Subcutaneous adipose tissue (tissue), 4 donors: Measurements from ENCODE around the gene ZBED4. TPM values are rescaled to one million over a fixed set of nuclear protein-coding genes. Genes with fewer than 3 reads are reported as not detected.

ENCODE experiments used
- total RNA-seq, 4 donors: library from RNA; depleted of rRNA; stranded (reverse); fragments of >200 nt; gene quantifications; one replicate each; pipeline ENCODE4 v1.1.0, GENCODE V29; 2016
- TF ChIP-seq, protein P1 (sequence below): fragments of 450-650 bp; IDR thresholded peaks from one replicate; pipeline ENCODE4 v1.5.1; 2016; ENCODE audit warnings: low read depth, mild to moderate bottlenecking, control low read depth, antibody characterized with exemption, moderate library complexity

Gene ZBED4
- total RNA-seq, 4 donors from 2014 or later, result 6.0 to 11.1 (median 7.0) TPM

DNA sequence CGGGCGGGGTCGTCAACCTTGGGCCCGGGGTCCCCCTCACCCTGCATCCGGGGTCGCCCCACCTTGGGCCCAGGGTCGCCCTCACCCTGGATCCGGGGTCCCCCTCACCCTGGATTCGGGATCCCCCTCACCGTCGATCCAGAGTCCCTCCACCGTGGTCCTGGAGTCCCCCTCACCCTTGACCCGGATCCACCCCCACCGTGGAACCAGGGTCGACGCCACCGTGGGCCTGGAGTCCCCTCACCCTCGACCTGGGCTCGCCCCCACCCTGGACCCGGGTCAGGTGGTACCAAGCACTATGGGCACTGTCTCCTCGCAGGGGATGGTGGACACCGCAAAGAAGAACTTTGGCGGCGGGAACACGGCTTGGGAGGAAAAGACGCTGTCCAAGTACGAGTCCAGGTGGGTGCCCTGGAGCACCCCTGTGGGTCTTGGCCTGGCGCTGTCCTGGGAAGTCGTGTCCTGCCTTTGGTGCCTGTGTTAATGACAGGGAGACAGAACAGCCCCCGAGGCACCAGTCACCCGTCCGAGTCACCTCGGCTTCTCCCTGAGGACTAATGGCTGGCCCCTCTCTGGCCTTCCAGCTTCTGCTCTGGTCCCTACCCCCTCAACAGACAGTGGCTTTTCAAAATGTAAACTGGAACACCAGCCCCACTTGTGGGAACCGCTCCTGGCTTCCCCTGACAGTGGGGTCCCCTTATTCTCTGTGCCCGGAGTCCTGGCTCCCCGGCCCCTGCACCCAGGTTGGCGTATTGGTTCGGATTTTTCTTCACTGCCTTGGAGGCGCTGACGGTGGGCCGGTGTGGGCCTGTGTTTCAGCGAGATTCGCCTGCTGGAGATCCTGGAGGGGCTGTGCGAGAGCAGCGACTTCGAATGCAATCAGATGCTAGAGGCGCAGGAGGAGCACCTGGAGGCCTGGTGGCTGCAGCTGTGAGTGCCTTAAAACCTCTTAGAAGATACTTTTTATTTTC lies 65.6 kb downstream of the ZBED4 start:
- TF ChIP-seq, protein P1, sequence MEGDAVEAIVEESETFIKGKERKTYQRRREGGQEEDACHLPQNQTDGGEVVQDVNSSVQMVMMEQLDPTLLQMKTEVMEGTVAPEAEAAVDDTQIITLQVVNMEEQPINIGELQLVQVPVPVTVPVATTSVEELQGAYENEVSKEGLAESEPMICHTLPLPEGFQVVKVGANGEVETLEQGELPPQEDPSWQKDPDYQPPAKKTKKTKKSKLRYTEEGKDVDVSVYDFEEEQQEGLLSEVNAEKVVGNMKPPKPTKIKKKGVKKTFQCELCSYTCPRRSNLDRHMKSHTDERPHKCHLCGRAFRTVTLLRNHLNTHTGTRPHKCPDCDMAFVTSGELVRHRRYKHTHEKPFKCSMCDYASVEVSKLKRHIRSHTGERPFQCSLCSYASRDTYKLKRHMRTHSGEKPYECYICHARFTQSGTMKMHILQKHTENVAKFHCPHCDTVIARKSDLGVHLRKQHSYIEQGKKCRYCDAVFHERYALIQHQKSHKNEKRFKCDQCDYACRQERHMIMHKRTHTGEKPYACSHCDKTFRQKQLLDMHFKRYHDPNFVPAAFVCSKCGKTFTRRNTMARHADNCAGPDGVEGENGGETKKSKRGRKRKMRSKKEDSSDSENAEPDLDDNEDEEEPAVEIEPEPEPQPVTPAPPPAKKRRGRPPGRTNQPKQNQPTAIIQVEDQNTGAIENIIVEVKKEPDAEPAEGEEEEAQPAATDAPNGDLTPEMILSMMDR, result no peak

DNA sequence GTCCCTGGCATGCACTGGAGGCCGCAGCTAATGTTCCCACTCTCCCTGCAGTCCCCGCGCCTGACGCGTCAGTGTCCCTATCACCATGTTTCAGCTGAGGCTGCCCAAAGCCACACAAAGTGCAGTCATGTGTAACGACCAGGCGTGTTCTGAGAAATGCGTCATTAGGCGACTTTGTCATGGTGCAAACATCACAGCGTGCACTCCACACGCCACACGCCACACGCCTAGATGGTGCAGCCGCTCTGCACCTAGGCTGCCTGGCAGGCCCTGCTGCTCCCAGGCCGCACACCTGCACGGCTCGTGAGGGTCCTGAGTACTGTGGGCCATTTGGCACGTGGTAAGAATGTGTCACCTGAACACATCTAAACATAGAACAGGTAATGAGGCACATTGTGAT lies 67.2 kb downstream of the ZBED4 start:
- TF ChIP-seq, protein P1, result no peak

DNA sequence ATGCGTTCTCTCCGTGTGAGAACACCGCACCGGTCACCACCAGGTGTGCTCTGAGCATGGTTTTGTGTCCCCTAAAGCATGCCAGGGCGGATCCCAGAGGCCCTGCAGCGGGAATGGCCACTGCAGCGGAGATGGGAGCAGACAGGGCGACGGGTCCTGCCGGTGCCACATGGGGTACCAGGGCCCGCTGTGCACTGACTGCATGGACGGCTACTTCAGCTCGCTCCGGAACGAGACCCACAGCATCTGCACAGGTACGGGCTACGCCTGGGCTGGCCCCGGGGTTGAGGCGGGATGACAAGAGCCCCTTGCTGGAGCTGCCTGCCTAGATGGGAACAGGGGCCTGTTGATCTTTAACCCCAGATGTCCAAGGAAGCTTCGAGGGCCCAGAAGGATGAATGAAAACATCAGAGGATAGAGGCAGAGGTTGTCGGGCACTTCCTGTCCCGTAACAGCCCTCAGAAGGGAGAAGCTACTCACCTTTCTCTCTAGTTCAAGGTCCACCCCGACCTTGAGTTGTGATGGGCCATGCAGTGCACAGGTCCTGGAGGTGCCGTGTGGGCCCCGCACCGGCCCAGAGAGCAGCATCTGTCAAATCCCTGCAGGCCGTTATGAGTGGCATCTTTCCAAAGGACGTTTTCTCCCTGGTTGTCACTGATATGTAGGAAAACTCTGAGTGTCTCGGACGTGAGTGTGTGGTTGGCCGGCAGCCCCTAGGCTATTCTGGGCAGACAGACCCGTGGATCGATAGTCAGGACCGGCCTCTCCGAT lies 68.0 kb downstream of the ZBED4 start:
- TF ChIP-seq, protein P1, result no peak

DNA sequence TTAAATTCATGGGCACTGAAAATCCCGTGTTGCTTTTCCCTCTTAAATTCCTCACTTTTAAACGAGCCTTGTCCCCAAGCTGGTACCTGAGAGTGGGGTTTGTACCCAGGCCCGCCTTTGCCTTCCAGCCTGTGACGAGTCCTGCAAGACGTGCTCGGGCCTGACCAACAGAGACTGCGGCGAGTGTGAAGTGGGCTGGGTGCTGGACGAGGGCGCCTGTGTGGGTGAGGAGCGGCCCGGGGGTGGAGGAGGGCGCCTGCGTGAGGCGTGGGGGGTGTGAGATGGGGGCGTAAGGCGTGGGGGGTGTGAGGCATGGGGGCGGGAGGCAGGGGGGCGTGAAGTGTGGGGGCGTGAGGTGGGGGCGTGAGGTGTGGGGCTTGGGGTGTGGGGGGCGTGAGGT lies 68.8 kb downstream of the ZBED4 start:
- TF ChIP-seq, protein P1, result no peak

DNA sequence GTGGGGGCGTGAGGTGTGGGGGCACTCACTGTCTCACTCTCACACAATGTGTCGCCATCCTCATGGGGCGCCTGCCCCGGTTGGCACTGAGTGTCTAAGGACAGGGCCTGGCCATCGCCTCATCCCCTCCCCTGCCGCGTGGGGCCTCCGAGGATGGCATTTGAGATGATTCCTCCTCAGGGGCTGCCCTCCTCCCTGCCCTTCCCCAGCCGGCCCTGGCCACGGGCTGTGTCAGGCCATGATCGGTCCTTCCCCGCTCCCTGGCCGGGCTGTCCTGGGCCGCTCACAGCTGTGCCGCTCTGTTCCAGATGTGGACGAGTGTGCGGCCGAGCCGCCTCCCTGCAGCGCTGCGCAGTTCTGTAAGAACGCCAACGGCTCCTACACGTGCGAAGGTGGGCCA lies 69.3 kb downstream of the ZBED4 start:
- TF ChIP-seq, protein P1, result no peak

DNA sequence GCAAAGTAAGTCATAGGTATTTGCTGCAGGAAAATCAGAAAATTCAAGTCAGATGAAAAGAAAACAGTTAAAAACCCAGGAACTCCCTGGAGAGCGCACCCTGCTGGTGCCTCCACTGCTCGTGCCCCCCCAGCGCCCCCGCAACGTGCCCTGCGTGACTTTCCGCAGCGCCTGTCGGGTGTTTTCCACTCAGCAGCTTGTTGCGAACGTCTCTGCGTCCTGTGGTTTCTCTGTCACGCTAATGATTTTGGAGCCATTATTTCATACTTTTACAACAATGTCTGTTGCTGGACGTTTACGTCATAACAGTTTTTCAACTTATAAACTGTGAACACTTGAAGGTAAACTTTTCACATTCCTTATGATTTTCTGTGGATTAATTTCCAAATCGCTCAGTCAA lies 69.8 kb downstream of the ZBED4 start:
- TF ChIP-seq, protein P1, result no peak
